Stimulated activated CD8-positive, alpha-beta memory T cell treated with anti-CD3 and anti-CD28 coated beads, Interleukin-7, amount 100 ng/mL, for 1 hour (primary cell): Measurements from ENCODE around the gene KLK8.
"Not testable (repeated sequence)": the region's sequence is repeated elsewhere in the genome, so short reads cannot be mapped to it uniquely, and the experiment has no call there.

Source experiments
- DNase-seq, 2 donors: peaks; one replicate each; pipeline ENCODE4 v3.0.0-alpha.2; 2020; ENCODE audit warnings: low read depth in 2 of 2

Gene KLK8

GRCh38 chr19:51018745-51019543, 17.5 kb upstream of the KLK8 start:
- no peak for DNase-seq

- peak in 1 of 2 donors; percentile 35 for DNase-seq
Measured at GRCh38 chr19:51016798-51017683, 15.6 kb upstream of the KLK8 start.

DNA sequence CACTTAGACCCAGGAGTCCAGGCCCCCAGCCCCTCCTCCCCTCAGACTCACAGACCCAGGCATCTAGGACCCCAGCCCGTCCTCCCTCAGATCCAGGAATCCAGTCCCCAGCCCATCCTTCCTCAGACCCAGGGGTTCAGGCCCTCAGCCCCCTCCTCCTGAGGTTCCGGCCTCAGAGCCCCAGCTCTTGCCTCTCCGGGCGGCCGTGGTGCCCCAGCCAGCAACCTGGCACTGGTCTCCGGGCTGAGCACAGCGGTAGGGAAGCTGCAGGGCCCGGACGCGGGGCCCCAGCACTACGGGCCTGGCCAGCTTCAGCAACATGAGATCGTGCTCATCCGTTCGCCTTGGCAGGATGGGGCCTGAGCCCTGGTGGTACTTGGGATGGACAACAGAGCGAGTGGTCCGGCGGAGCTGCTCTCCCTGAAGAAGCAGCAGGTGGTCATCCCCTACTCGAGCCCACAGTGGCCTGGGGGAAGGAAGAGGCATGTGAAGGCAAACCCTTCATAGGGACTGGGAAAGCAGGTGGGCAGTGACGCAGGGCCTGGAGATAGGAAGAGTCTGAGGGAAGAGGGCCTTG, 14.4 kb upstream of the KLK8 start:
- no peak for DNase-seq

- no peak for DNase-seq
Measured at GRCh38 chr19:51014242-51014641, 12.8 kb upstream of the KLK8 start.

DNA sequence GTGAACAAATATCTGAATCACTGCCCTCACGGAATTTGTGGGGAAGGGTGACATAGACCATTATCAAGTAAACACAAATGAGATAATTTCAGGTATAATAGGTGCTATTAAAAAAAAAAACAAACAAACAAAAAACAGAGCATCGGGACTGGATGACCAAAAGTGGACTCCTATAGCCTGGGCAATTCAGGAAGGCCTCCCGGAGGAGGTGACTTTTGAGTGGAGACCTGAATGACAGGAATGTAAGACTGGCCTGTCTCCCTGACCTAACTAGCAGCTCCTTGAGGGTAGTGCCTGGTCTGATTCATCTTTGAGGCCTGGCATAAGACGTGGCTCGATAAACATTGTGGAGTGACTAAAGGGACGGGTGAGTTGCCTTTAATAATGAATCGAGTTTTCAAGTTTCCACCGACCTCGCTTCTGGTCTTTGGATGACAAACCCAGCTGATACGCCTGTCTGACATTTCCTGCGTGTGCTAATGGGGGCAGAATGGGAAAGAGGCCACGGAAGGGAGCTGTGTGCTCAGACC, 11.3 kb upstream of the KLK8 start:
- no peak for DNase-seq

DNA sequence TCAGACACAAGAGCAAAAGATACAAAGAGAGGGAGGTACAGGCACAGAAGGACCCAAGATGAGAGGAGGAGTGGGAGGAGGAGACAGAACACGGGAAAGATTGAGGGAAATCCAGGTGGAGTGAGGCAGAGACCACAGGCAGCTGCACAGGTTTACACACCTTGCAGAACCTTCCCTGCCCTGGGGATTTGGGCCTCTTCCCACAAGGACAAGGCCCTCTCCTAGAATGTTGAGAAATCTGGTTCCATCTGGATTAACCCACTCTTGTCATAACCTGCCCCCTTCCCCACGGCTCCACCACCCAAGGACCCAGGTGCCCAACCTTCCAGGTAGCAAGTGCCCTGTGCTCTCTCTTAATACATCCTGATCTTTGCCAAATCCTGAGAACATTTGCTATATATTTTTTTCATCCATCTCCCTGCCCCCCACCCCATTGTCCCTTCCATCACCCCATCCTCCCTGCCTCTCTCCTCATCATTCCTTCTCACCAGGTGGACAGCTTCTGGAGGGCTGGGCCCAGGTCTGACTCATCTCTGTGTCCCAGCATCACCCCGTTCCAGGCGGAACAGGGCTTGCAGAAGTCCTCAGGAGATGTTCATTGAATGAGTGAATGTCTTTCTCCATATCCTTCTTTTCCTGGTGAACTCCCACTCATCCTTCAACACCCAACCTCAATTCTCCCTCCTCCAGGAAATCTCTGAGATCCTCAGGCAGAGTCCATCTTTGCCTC, 8.8 kb upstream of the KLK8 start:
- no peak for DNase-seq

GRCh38 chr19:51009061-51009891, 7.9 kb upstream of the KLK8 start:
- DNase-seq = no peak

GRCh38 chr19:51007488-51007887, 6.1 kb upstream of the KLK8 start:
- no peak for DNase-seq

GRCh38 chr19:51006406-51006805, 5.0 kb upstream of the KLK8 start:
- DNase-seq = no peak

GRCh38 chr19:51005248-51005647, 3.8 kb upstream of the KLK8 start:
- no peak for DNase-seq

DNA sequence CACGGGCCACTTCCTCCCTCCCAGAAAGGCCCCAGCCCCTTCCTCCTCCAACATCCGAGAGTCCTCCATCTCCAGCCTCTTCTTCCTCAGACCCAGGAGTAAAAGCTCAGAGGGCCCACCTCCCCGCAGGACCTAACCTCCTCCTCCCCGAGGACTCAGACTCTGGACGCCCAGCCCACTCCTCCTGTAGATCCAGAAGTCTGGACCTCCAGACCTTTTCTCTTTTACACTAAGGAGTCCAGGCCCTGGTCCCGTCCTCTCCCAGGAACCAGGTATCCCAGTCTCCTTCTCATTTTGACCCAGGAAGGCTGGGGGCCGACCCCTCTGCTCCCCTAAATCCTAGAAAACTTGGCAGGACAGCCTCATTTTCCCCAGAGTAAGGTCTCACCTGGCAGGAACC, 1.9 kb upstream of the KLK8 start:
- no peak for DNase-seq

- DNase-seq = no peak
Measured at GRCh38 chr19:51002542-51003311, 1.3 kb upstream of the KLK8 start.

GRCh38 chr19:51002089-51002532, 707 bp upstream of the KLK8 start:
- DNase-seq = no peak

GRCh38 chr19:51000981-51001380, 423 bp downstream of the KLK8 start:
- no peak for DNase-seq

- DNase-seq = no peak
Measured at GRCh38 chr19:51000426-51000825, 978 bp downstream of the KLK8 start.

DNA sequence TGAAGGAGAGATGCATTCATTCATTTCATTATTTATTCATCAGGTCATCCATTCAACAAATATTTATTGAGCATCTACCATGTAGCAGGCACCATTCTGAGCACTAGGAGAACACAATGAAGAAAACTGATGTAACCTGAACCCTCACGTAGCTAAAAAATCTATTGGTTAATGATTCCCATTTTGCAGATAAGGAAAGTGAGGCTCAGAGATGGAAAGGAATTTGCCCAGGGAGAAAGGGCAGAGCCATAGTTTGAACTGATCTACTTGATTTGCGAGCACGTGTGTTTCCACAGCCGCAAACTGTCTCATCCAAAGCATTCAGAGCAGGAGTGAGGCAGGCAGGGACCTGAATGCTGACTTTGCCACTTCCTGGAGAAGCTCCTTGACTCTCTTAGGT, 2.7 kb downstream of the KLK8 start:
- DNase-seq = no peak

DNA sequence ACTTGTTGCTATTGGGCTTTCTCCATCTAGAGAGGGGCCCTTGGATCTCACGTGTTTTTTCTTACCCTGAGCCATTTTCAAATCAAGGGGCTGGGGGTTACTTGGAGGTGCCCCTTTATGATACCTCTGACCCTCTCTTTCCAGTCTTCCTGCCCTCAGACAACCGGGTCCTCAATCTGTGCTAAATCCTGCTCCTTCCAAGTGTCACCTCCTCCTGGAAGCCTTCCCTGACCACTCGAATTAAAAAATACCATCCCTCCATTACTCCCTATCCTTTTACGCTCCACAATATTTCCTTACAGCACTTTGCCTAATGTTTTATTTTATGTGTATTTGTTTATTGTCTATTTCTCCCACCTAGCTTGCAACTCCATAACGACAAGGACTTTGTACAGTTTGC, 3.3 kb downstream of the KLK8 start:
- no peak for DNase-seq

GRCh38 chr19:50994129-50994528, 7.3 kb downstream of the KLK8 start:
- no peak for DNase-seq

GRCh38 chr19:50992666-50993035, 8.8 kb downstream of the KLK8 start:
- no peak for DNase-seq

- DNase-seq = not testable (repeated sequence)
Measured at GRCh38 chr19:50984416-50984815, 17.0 kb downstream of the KLK8 start.
